WTC11 (cell line): ENCODE measurements around the gene BFSP1.

ENCODE experiments used
- CREB1 ChIP-seq: sonication (generic); formaldehyde crosslinking; IDR thresholded peaks from 2 replicates; pipeline ENCODE4 v1.8.0; 2023; ENCODE audit warnings: mild to moderate bottlenecking, missing genetic modification reagents
- CREM ChIP-seq: sonication (generic); formaldehyde crosslinking; IDR thresholded peaks from 2 replicates; pipeline ENCODE4 v1.8.1; 2022; ENCODE audit warnings: mild to moderate bottlenecking, missing genetic modification reagents, moderate library complexity
- CTCF ChIP-seq: fragments of 200-600 bp; IDR thresholded peaks from 2 replicates; pipeline ENCODE4 v1.8.0; 2022; ENCODE audit warnings: antibody characterized with exemption
- ETV6 ChIP-seq: sonication (generic); formaldehyde crosslinking; IDR thresholded peaks from 2 replicates; pipeline ENCODE4 v1.8.1; 2022; ENCODE audit warnings: mild to moderate bottlenecking, missing genetic modification reagents
- FOXP4 ChIP-seq: sonication (generic); formaldehyde crosslinking; IDR thresholded peaks from 2 replicates; pipeline ENCODE4 v1.8.0; 2022; ENCODE audit warnings: mild to moderate bottlenecking, missing genetic modification reagents
- NR1H2 ChIP-seq: sonication (generic); formaldehyde crosslinking; IDR thresholded peaks from 2 replicates; pipeline ENCODE4 v1.9.0; 2021; ENCODE audit warnings: mild to moderate bottlenecking, moderate library complexity, missing genetic modification reagents
- NR2C2 ChIP-seq: sonication (generic); formaldehyde crosslinking; IDR thresholded peaks from 2 replicates; pipeline ENCODE4 v1.8.0; 2022; ENCODE audit warnings: mild to moderate bottlenecking, missing genetic modification reagents
- STAT6 ChIP-seq: sonication (generic); formaldehyde crosslinking; conservative IDR thresholded peaks from 2 replicates; pipeline ENCODE4 v1.8.1; 2023; ENCODE audit warnings: mild to moderate bottlenecking, low read depth, missing genetic modification reagents, moderate library complexity
- ZBTB21 ChIP-seq: sonication (generic); formaldehyde crosslinking; IDR thresholded peaks from 2 replicates; pipeline ENCODE4 v1.8.1; 2023; ENCODE audit warnings: mild to moderate bottlenecking, missing genetic modification reagents, borderline replicate concordance
- ZBTB43 ChIP-seq: sonication (generic); formaldehyde crosslinking; IDR thresholded peaks from 2 replicates; pipeline ENCODE4 v1.8.1; 2023; ENCODE audit warnings: mild to moderate bottlenecking, missing genetic modification reagents
- ZNF281 ChIP-seq: sonication (generic); formaldehyde crosslinking; IDR thresholded peaks from 2 replicates; pipeline ENCODE4 v1.8.0; 2023; ENCODE audit warnings: mild to moderate bottlenecking, missing genetic modification reagents
- ZNF317 ChIP-seq: sonication (generic); formaldehyde crosslinking; IDR thresholded peaks from 2 replicates; pipeline ENCODE4 v1.8.1; 2023; ENCODE audit warnings: low read depth, mild to moderate bottlenecking, moderate library complexity, missing genetic modification reagents, borderline replicate concordance
- ZNF416 ChIP-seq: fragments of 250-450 bp; sonication (Bioruptor Pico); IDR thresholded peaks from 2 replicates; pipeline ENCODE4 v1.9.0; 2021; ENCODE audit warnings: mild to moderate bottlenecking, inconsistent platforms

GRCh38 chr20:17529586-17529985 lies 1.6 kb downstream of the BFSP1 start:
- TF ChIP-seq CTCF (no peak), ETV6 (CRISPR knock-in tag) (no peak), CREB1 (CRISPR knock-in tag) (no peak), NR2C2 (CRISPR knock-in tag) (no peak), ZNF317 (CRISPR knock-in tag) (no peak), NR1H2 (CRISPR knock-in tag) (no peak), ZNF281 (CRISPR knock-in tag) (no peak), ZBTB21 (CRISPR knock-in tag) (no peak), STAT6 (CRISPR knock-in tag) (no peak), ZBTB43 (CRISPR knock-in tag) (no peak), CREM (CRISPR knock-in tag) (no peak), FOXP4 (CRISPR knock-in tag) (no peak), ZNF416 (no peak)
